ACHN (cell line): ENCODE measurements around the gene HNRNPH1.

ENCODE experiments used
- DNase-seq: peaks from one replicate; pipeline ENCODE4 v3.0.0-alpha.2; 2015
- in situ Hi-C: cut with HindIII; loops from 2 replicates; pipeline ENCODE4 v1.10.0; 2017; ENCODE audit warnings: low sequenced_read_pairs, low pct_ligation_motif_present, low pct_unique_long_range_greater_than_20kb

The HNRNPH1 gene

DNA sequence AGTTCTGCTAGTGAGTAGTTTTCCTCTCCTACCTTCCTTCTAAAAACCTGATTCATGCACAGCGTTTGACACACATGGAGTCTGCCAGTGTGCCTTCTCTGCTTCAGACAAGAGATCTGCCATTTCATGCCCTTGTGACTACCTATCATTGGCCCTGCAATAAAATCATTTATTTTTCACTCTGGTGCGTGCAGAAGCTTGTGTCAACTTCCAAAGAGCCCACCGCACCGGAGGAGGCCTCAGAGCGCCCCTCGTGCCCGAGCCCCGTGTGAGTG is 13.7 kb downstream of the HNRNPH1 start:
- in situ Hi-C loops: no loop called here
- no peak for DNase-seq

DNA sequence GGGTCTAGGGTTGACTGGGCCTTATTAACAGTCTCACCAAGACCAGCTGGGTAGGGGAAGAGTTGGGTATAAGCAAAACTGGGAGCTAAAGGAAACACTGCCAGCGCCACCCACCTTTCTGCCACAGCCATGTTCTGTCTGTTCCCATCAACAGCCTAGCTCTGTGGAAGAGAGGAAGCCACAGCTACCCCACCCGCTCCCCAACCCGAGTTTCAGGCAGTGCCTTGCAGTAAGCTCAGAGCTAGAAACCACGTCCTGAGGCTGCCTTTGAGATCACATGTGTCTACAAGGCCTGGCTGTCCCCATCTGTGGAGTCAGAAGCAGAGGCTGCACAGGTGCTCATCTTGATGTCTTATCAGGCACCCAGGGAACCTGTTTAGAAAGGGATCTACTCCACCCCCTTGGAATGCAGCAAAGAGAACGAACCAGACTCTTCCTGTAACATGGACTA is 15.3 kb downstream of the HNRNPH1 start:
- in situ Hi-C loops: no loop called here
- DNase-seq: no peak

DNA sequence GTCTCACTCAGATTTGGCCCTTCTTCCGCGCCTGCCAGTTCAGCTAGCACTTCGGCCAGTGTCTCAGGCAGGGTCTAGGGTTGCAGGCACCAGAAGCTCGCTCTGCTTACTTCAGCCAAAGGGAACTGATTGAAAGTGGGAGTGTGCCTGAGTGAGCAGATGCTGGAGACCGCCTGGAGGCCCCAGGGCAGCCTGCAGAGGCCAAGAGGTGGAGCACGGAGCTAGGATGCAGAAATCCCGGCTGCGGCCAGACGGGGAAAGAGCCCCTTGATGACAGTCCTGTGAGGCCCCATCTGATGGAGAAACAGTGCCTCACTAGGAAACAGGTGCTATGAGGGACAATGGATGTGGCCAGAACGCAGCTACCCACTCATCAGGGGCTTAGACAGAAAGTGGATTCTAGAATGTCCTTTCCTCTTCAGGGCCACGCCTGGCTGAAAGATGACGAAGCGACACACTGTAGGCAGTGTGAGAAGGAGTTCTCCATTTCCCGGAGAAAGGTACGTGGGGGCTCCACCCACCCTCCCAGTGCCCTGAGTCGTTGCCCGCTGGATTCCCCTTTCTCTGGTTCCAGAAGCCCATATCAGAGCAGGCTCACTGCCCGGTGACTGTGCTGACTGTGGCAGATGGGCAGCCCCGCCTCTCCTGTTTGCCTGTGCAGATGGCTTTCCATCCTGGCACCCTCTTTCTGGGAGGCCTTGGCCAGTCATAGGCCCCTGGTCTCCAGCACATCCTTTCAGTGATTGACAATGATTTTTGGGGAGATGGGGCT is 16.1 kb downstream of the HNRNPH1 start:
- in situ Hi-C loops: no loop called here

DNA sequence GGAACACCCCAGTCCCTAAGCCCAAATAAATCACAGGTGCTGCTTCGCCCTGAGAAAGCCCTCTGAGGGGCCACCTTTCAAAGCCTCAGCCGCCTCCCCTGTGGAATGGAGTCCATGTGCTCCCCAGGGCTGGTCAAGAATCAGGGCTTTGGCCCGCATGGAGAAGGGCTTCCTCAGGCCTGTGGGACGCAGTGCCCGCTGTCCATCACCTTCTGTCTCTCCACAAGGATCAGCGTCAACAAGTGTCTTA is 16.6 kb downstream of the HNRNPH1 start:
- in situ Hi-C loops: no loop called here
- no peak for DNase-seq

More for the DNA sequence above, 16.1 kb downstream of the HNRNPH1 start:
- DNase-seq: no peak

DNA sequence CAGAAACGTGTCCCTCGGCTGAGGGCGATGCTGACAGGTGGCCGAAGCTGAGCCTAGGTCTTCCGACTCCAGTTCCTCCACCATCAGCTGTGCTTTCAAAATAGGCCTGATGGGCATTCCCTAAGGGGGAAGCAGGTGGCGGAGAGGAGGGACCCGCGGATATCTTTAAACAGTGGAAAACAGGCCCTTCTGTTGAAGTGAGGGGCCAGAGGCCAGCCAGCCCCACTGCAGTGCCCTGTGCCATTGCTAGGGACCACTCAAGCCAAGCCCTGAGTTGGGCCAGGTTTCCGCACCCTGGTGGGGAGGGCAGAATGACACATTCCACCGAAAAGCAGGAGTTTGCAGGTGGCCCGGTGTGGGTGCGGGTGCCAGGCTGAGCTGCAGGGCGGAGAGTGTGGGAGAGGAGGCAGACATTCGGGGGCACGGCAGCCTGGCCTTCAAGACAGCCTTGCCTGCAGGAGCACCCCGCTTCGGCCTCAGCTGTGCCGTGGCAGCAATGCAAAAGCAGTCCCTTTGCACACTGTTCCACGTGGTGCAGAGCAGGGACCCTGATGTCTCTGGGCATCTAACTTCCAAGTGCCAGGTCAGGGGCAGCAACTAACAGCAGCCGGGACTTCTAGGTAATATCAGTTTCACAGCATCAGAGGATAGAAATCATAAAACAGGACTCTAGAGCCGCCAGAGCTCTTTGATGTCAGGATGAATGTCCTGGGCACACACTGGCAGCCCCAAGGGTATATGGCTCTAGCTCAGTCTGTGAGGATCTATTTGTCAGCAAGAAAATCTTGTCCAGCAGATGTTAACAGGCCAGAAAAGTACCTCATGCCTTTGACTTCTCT is 17.2 kb downstream of the HNRNPH1 start:
- in situ Hi-C loops: no loop called here
- DNase-seq: no peak

DNA sequence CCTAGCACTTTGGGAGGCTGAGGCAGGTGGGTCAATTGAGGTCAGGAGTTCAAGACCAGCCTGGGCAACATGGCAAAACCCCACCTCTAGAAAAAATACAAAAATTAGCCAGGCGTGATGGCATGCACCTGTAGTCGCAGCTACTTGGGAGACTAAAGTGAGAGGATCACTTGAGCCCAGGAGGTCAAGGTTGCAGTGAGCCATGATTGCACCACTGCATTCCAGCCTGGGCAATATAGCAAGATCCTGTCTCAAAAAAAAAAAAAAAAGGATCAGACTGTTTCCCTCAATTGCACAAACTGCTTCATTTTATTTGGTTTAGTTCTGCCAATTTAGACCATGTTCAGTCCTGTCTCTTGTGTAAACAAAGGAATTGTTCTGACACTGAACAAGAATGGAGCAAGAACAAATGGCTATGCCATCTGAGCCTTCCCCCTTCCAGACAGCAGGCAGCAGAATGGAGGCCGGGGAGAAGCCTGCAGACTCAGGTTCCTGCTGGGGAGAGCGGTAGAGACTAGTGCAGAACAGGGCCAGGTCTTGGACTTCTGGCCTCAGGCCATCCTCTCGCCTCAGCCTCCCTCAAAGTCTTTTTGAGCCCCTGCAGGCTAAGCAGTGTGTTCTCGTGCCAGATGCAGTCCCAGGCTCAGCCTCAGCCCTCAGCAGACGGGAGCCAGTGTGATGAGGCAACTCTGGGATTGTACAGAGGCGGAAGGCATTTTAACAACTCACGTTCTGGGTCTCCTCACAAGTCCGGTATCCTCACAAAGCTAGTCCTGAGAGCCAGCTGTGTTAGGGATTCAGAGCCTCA is 18.2 kb downstream of the HNRNPH1 start:
- no peak for DNase-seq
- in situ Hi-C loops: no loop called here

DNA sequence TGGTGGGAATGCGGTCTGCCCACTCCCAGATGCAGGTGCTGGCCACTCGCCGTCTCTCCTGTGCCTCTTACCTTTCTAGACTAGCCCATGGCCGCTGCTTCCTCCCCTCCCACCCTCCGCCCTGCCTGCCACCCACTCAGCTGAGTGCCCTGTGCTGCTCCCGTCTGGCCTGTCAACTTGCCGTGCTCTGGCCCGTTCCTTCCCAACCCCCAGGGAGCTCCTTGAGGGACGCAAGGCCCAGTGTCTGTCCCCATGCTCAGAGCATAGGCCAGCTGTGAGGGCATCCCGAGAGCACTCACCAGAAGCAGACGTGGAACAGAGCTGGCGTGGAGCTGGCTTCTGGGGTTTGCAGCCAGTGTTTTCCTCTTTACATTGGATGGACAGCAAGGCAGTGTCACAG is 20.2 kb downstream of the HNRNPH1 start:
- no peak for DNase-seq
- in situ Hi-C loops: no loop called here

DNA sequence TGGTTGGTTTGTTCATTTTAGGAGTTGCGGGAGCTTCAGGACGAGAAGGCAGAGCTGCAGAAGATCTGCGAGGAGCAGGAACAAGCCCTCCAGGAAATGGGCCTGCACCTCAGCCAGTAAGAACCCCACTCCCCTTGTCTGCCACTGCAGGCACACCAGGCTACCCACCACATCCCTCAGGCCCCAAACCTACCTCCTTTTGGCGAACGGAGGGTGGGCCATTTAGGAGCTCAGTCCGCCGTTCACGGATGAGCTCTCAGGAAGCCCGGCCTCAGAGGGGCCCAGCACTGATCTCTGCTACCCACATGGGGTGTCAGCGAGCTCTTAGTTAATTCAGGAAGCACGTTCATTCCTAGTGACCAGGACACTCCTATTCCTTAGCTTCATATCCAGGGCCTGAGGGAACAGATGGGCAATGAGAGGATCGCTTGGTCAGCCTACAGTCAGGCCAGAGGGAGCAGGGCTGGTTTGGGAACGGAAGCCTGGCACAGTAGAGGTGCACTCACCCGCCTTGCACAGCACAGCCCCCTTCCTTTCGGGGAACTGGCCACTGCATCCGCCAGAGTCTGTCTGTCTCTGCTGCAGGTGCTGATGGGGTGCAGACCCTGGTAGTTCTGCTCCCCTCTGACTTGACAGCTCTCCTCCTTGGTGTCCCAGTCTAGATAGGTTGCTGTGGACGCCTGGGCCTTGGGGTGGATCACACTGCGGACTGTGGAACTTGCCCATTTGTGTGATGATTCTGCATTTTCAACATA is 21.4 kb downstream of the HNRNPH1 start:
- in situ Hi-C loops: no loop called here
- DNase-seq: no peak

DNA sequence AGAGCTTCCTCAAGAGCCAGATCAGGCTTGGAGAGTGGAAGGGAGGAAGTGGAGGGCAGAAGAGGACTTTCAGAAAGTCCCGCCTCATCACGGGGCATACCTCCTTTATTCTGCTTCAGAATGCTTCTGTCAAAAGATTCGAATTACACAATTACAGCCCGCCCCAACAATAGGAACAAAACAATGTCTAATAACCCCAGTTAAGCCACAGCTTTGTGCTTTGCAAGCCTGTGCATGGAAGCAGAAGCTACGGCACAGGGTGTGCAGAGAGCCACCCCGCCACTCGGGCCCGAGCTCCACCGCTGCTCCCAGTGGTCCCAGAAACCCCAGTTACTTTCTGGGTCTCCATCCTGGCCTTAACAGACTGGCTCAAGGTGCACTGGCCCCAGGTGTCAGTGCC is 23.5 kb downstream of the HNRNPH1 start:
- no peak for DNase-seq
- in situ Hi-C loops: no loop called here

DNA sequence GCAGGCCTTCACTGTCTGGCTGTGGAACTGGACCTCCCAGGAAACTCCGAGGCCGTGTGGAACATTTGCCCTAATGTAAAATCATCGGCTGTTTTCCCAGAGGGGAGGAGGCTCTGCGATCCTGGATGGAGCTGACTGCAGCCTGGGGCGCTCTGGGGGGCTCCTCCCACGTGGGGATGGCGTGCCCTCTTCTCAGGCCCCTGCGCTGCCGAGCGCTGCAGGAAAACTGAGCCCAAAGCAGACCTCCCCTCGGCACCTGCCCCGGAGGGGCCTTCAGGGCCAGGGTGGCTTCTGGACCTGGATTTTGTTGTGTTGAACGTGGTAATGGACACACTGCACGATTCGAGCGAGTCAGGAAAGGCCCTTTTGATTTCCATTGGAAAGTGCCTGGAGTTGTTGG is 23.9 kb downstream of the HNRNPH1 start:
- DNase-seq: no peak
- in situ Hi-C loops: no loop called here

DNA sequence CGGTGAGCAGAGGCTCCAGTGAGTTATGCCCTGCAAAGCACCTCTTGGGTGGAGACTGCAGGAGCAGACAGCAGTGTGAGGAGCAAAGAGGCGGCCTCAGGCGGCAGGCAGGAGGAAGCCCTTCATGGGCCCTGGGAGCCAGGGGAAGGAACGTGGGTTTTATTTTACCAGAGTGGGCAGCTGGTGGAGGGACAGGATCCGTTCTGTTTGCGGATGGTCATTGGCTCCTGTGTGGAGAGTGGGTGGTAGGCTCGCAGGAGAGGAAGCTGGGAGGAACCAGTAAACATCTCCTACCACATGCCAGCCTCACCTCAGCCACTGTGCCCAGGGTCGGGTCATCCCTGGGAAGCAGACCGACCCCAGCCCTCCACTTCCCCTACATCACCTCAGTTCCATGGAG is 24.4 kb downstream of the HNRNPH1 start:
- no peak for DNase-seq
- in situ Hi-C loops: no loop called here

DNA sequence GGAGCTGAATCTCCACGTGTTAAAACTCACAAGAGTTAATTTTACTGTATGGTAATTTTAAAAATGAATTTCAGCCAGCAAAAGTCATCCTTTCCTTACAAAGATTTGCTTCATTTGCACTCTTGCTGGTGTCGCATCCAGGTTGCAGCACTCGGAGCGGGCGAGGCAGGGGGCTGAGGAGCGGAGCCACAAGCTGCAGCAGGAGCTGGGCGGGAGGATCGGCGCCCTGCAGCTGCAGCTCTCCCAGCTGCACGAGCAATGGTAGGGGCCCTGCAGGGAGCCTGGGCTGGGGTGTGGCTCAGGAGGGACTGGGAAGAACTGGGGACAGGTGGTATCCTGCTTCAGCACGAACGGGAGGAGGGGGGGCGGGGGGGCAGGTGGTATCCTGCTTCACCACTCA is 27.1 kb downstream of the HNRNPH1 start:
- in situ Hi-C loops: no loop called here
- DNase-seq: no peak

DNA sequence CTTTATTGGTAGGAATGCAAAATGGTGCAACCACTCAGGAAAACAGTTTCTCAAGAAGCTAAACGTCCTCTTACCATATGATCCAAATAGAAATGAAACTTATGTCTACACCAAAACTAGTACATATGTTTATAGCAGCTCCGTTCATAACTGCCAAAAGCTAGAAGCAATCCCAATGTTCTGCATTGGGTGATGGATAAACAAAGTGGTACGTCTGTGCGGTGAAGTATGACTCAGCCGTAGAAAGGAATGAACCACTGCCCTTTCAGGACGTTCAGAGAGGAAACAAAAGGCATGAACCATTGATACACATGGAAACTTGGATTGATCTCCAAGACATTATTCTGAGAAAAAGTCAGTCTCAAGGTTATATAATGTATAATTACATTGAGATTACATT is 27.6 kb downstream of the HNRNPH1 start:
- no peak for DNase-seq
- in situ Hi-C loops: no loop called here

DNA sequence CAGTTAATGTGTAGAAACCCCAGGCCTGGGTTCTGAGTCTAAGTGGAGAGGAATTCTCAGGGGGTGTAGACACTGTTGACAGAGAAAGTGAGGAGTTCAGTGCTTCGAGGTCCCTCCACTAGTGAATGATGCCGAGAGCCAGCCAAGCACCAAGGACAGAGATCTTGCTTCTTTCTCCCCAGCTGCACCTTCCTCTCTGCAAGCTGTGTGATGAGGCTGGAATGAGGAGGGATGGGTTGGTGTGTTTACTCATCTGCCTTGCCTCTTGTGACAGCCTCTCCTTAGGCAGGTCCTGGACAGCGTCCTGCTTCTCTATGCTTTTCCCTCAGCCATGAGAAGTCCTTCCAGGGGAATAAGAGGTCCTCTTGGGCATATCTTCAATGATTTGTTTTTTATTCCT is 35.3 kb downstream of the HNRNPH1 start:
- in situ Hi-C loops: no loop called here

DNA sequence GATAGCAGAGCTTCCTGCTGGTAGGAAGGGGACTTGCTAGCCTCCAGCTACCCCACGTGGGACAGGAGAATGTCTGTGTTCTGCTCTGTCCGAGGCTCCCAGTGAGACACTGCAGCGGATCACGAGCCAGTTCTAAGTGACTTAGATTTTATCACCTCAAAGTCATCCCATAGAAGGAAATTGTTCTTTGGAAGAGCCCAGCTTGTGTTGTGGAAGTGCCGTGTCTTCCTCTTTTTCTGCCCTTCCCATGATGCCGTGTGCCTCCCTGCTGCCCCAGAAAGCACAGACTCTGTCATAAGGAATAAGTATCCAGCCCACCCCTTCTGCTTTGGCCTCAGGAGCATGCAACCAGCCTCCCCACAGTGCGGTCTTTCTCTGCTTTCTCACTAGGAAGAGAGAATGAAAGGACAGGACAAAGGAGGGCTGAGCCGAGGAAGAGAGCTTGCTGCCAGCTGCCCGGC is 37.5 kb downstream of the HNRNPH1 start:
- in situ Hi-C loops: no loop called here
- DNase-seq: no peak

More for the DNA sequence above, 35.3 kb downstream of the HNRNPH1 start:
- no peak for DNase-seq

DNA sequence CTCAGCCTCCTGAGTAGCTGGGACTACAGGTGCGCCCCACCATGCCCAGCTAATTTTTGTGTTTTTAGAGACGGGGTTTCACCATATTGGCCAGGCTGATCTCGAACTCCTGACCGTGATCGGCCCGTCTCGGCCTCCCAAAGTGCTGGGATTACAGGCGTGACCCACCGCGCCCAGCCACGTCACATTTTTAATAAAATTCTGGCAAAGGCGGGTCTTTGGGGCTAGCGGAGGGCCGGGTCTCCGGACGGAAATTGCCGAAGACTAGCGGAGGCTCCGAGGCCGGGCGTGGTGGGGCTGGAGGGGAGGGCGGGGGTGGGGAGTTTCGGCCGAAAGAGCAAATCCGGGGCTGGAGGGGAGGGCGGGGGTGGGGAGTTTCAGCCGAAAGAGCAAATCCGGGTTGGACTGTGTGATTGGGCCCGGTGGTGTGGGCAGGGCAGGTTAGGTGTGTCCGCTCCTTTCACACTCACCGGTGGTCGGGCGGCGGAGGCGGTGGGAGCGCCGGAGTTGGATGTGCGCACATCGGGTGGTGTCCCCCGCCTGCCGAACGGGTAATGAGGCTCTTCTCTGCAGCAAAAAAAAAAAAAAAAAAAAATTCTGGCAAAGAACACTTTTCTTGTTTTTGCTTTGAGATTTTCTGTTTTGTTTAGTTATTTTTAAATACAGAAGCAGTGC is 46.0 kb downstream of the HNRNPH1 start:
- in situ Hi-C loops: no loop called here

DNA sequence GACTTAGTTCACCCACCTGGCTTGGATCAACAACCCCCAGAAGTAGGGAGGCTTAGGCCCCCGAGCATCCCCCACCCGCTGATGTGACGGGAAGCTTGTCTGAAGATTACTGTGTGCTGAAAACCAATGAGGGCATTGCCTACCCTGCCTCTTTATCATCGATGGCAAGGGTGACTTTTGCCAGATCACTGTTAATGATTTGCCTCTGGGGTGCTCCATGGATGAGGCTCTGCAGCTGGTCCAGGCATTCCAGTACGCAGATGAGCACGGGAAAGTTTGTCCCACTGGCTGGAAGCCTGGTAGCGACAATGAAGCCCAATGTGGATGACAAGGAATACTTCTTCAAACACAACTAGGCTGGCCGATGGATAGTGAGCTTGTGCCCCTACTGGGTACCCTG is 51.1 kb downstream of the HNRNPH1 start:
- in situ Hi-C loops: no loop called here
- no peak for DNase-seq

More for the DNA sequence above, 46.0 kb downstream of the HNRNPH1 start:
- DNase-seq: no peak

DNA sequence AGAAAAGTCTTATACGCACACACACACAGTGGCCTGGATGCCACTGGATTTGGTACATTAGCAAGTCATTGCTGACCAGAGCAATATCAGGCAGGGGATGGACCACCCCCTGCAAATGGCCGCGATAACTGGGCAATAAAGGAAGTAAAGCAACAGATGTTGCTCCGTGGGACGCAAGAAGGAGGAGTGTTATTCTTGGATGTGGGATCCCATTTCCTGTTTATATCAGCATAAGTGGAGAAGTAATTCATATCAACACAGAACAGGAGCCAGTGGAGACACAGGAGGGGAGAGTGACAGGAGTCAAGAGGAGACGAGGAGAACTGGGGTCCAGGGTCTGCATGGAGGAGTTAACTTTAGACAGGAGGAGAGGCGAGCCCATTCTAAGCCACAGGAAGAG is 54.8 kb downstream of the HNRNPH1 start:
- in situ Hi-C loops: no loop called here
- no peak for DNase-seq
